ENCODE measurements around the gene TFEB.

The TFEB gene

DNA sequence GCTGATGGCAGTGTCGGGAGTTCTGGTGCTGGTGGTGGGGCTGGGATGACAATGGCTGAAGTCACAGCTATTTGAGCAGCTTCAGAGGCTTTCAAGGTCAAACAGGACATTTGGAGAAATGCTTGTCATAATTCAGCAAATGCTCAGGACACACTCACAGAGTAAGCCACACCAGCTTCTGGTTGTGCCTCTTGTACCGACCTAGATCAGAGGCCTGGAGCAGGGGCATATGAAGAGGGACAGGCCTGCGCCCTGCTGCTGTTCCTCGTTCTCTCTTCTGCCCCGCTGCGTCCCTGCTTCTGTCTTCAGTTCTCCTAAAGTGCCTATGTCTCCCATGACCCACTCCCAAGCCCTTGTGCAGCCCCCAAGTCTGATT, 12.7 kb upstream of the TFEB start:
- DNase-seq: no peak

GRCh38 chr6:41747256-41748101, 12.1 kb upstream of the TFEB start, which contains the start of gene PGC:
Gene PGC, minus strand, starts transcription at chr6:41747397. Its CDS starts 63 bp downstream, at chr6:41747334.
- H3K4me3 ChIP-seq (ENCODE audit: low read depth, low read length): no peak within 1 kb of the TSS
- H3K27ac ChIP-seq: no peak within 1 kb of the TSS
- no peaks in the 10 kb centered on the region for H3K27me3 ChIP-seq (ENCODE audit: insufficient read depth, low read depth, severe bottlenecking)
- H3K36me3 ChIP-seq: no peaks in the 10 kb centered on the region
- no peak for DNase-seq
- H3K9me3 ChIP-seq (ENCODE audit: severe bottlenecking): no peaks in the 10 kb centered on the region
- TF ChIP-seq, protein P1, sequence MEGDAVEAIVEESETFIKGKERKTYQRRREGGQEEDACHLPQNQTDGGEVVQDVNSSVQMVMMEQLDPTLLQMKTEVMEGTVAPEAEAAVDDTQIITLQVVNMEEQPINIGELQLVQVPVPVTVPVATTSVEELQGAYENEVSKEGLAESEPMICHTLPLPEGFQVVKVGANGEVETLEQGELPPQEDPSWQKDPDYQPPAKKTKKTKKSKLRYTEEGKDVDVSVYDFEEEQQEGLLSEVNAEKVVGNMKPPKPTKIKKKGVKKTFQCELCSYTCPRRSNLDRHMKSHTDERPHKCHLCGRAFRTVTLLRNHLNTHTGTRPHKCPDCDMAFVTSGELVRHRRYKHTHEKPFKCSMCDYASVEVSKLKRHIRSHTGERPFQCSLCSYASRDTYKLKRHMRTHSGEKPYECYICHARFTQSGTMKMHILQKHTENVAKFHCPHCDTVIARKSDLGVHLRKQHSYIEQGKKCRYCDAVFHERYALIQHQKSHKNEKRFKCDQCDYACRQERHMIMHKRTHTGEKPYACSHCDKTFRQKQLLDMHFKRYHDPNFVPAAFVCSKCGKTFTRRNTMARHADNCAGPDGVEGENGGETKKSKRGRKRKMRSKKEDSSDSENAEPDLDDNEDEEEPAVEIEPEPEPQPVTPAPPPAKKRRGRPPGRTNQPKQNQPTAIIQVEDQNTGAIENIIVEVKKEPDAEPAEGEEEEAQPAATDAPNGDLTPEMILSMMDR (IDR thresholded peaks at IDR 0.05; ENCODE audit: low read depth, low read length): no peak

More for the DNA sequence above, 12.7 kb upstream of the TFEB start:
- no peak overlapping the region for H3K27ac ChIP-seq
- no peaks in the 10 kb centered on the region for H3K36me3 ChIP-seq
- TF ChIP-seq, protein P1 (IDR thresholded peaks at IDR 0.05; ENCODE audit: low read depth, low read length): no peak
- H3K9me3 ChIP-seq (ENCODE audit: severe bottlenecking): no peaks in the 10 kb centered on the region
- H3K4me3 ChIP-seq (ENCODE audit: low read depth, low read length): no peak overlapping the region
- no peaks in the 10 kb centered on the region for H3K27me3 ChIP-seq (ENCODE audit: insufficient read depth, low read depth, severe bottlenecking)

- no peak overlapping the region for H3K27ac ChIP-seq
- TF ChIP-seq, protein P1 (IDR thresholded peaks at IDR 0.05; ENCODE audit: low read depth, low read length): no peak
These were observed 10.7 kb upstream of the TFEB start for GRCh38 chr6:41746107-41746506.

DNA sequence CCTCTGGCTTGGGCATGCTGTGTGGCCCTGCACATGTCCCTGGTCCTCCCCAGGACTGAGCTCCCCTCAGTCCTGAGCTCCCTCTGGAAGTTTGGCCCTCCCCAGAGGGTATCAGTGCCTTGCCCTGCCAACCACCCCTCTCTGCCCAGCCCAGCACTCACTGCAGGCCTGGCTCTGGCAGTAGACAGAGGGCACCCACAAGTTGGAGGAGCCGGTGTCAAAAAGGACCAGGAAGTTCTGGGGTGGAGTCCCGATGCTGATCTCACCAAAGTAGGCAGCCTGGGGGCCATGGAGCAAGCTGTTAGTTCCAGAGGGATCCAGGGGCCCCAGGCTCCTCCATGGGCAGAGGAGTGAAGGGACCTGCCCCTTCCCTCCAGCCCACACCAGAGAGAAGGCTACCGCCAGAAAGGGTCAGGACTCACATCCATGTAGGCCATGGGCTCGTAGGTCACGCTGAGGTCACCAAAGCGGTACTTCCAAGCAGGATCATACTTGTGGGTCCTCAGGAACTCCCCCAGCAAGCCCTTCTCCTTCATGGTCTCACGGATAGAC, 8.9 kb upstream of the TFEB start:
- no peak for DNase-seq
- H3K36me3 ChIP-seq: no peaks in the 10 kb centered on the region
- H3K27ac ChIP-seq: no peak overlapping the region

More at GRCh38 chr6:41746107-41746506, 10.7 kb upstream of the TFEB start:
- H3K36me3 ChIP-seq: no peaks in the 10 kb centered on the region
- no peaks in the 10 kb centered on the region for H3K9me3 ChIP-seq (ENCODE audit: severe bottlenecking)
- DNase-seq: no peak
- no peaks in the 10 kb centered on the region for H3K27me3 ChIP-seq (ENCODE audit: insufficient read depth, low read depth, severe bottlenecking)
- no peak overlapping the region for H3K4me3 ChIP-seq (ENCODE audit: low read depth, low read length)

DNA sequence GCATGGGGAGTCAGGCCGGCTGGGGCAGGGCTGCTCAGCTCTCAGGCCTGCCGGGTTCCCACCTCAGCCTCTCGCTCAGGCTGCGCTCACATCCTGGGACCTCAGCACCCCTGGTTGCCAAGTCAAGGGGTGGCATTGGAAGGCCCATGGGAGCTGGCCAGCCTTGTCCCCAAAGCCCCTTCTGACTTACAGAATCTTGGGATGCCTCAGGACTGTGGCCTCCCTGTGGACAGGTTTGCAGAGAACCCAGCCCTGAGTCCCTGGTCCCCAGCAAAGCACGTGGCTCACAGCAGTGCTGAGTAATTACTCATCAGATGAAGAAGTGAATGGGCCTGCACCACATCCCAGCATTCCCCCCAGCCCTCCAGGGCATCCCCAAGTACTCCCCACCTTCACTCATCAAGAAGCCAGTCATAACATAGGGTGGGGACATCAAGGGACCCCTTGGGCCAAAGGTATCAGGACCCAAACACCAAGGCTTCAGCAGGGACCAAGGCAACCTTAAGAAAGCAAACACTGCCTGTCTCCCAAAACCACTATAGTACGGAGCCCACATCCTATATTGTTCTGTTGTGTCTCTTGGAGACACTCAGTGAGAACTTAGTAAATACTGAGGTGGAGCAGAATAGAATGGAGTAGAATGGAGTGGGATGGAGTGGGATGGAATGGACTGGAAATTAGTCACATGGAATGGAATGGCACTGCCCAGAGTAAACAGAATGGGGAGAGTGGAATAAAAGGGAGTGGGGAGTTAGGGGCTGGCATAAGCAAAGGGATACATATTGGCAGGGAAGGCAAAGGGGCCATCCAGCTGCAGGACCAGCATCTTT, 8.2 kb upstream of the TFEB start:
- Histone ChIP-seq H3K27ac (no peak overlapping the region), H3K27me3 (ENCODE audit: insufficient read depth, low read depth, severe bottlenecking) (no peaks in the 10 kb centered on the region), H3K9me3 (ENCODE audit: severe bottlenecking) (no peaks in the 10 kb centered on the region), H3K36me3 (no peaks in the 10 kb centered on the region), H3K4me3 (ENCODE audit: low read depth, low read length) (no peak overlapping the region)
- TF ChIP-seq, protein P1 (IDR thresholded peaks at IDR 0.05; ENCODE audit: low read depth, low read length): no peak
- no peak for DNase-seq

More for the DNA sequence above, 8.9 kb upstream of the TFEB start:
- Histone ChIP-seq H3K9me3 (ENCODE audit: severe bottlenecking) (no peaks in the 10 kb centered on the region), H3K4me3 (ENCODE audit: low read depth, low read length) (no peak overlapping the region), H3K27me3 (ENCODE audit: insufficient read depth, low read depth, severe bottlenecking) (no peaks in the 10 kb centered on the region)
- TF ChIP-seq, protein P1 (IDR thresholded peaks at IDR 0.05; ENCODE audit: low read depth, low read length): no peak
